ENCODE results near the gene PHC2.
A peak's percentile ranks its signal among the peaks of the same experiment; 100 is the strongest.

GRCh38 chr1:33455539-33456501, 24.9 kb upstream of the PHC2 start:
- no peak for TF ChIP-seq ZBTB49 (tag by site-specific recombination; IDR thresholded peaks at IDR 0.05; ENCODE audit: low read depth)
- peak; percentile 91 for TF ChIP-seq CTCF (tag by site-specific recombination; IDR thresholded peaks at IDR 0.05)
- no peak for TF ChIP-seq ZNF544 (tag by site-specific recombination; IDR thresholded peaks at IDR 0.05)
- TF ChIP-seq REST (tag by site-specific recombination; IDR thresholded peaks at IDR 0.05), result no peak
- TF ChIP-seq ZNF391 (tag by site-specific recombination; IDR thresholded peaks at IDR 0.05; ENCODE audit: borderline replicate concordance, low read depth), result no peak
- no peak for TF ChIP-seq ZNF274 (IDR thresholded peaks at IDR 0.05; ENCODE audit: low read length)
- no peak for TF ChIP-seq ZNF274 (tag by site-specific recombination; IDR thresholded peaks at IDR 0.05; ENCODE audit: borderline replicate concordance)
- no peak for TF ChIP-seq ZNF37A (tag by site-specific recombination; IDR thresholded peaks at IDR 0.05)
